Endothelial cell of umbilical vein (primary cell): ENCODE results near the gene RNASE8. TPM values are rescaled to one million over a fixed set of nuclear protein-coding genes. Genes with fewer than 3 reads are reported as not detected.

Source experiments
- BruUV-seq: library from RNA; stranded (reverse); fragments of 400-500 nt; replicated peaks from 2 replicates; lab custom pipeline; 2021; lab: Mats Ljungman, UMichigan
- CTCF ChIA-PET: fragments of 300-600, 350-600 bp; sonication (Branson Sonifier 250); formaldehyde crosslinking; loops from one replicate; lab custom pipeline; 2021; ENCODE audit warnings: antibody characterized with exemption, inconsistent platforms; lab: Charles Lee
- POLR2A ChIA-PET: fragments of 300-600, 350-600 bp; sonication (Branson Sonifier 250); formaldehyde crosslinking; loops from one replicate; lab custom pipeline; 2021; ENCODE audit warnings: antibody characterized with exemption, inconsistent platforms; lab: Charles Lee
- DNase-seq: peaks from one replicate; pipeline ENCODE4 v3.0.0-alpha.2; 2011; ENCODE audit warnings: low read depth, low spot score
- FAIRE-seq: peaks from 2 replicates; lab custom pipeline; 2011; peaks lifted over from hg19 to GRCh38; lab: Jason Lieb, UNC
- H2AFZ ChIP-seq: 2 replicates; pipeline ENCODE4 v1.6.0; 2012; ENCODE audit warnings: low read depth, low read length, control low read depth, inconsistent platforms
- H3K27ac ChIP-seq: 2 replicates; pipeline ENCODE4 v1.5.1; 2011; ENCODE audit warnings: low read depth, mild to moderate bottlenecking, control low read depth, low read length, moderate library complexity; ENCODE audit not compliant: insufficient read depth
- H3K27me3 ChIP-seq, 2 experiments: 2 replicates each; pipeline versions ENCODE4 v1.6.0 to v1.6.1; 2011; ENCODE audit warnings: low read length in 2 of 2, mixed read lengths in 1 of 2; ENCODE audit not compliant: control insufficient read depth in 2 of 2, insufficient read depth in 2 of 2
- H3K36me3 ChIP-seq, 2 experiments: 2 replicates in 1 of 2; 3 replicates in 1 of 2; pipeline ENCODE4 v1.5.1; 2011; ENCODE audit warnings: low read length in 2 of 2, mild to moderate bottlenecking in 1 of 2, moderate library complexity in 1 of 2; ENCODE audit not compliant: control insufficient read depth in 2 of 2, insufficient read depth in 2 of 2; ENCODE audit errors: extremely low read depth in 1 of 2
- H3K4me1 ChIP-seq: 3 replicates; pipeline ENCODE4 v1.5.1; 2011; ENCODE audit warnings: mild to moderate bottlenecking, low read length; ENCODE audit not compliant: control insufficient read depth, insufficient read depth; ENCODE audit errors: extremely low read depth
- H3K4me2 ChIP-seq: 2 replicates; pipeline ENCODE4 v1.6.1; 2011; ENCODE audit warnings: low read length, control low read depth, mixed read lengths; ENCODE audit not compliant: insufficient read depth
- H3K4me3 ChIP-seq, 3 experiments: fragments of 200-600 bp in 1 of 3; sonication (generic), shearing (Covaris generic) in 1 of 3; replicated peaks in 1 of 3; 2 replicates each; pipeline ENCODE4 v1.5.1; 2011 to 2016; ENCODE audit warnings: control low read depth in 3 of 3, low read length in 3 of 3, mild to moderate bottlenecking in 2 of 3, inconsistent platforms in 1 of 3, low read depth in 1 of 3, moderate library complexity in 1 of 3; ENCODE audit not compliant: insufficient read depth in 1 of 3
- H3K79me2 ChIP-seq: 2 replicates; pipeline ENCODE4 v1.6.0; 2012; ENCODE audit warnings: low read length, inconsistent platforms; ENCODE audit not compliant: control insufficient read depth, insufficient read depth
- H3K9ac ChIP-seq: replicated peaks from 2 replicates; pipeline ENCODE3; 2011; ENCODE audit warnings: low read length, control low read depth; ENCODE audit not compliant: insufficient read depth; ENCODE audit errors: extremely low read depth
- H3K9me1 ChIP-seq: replicated peaks from 3 replicates; pipeline ENCODE4 v1.6.0; 2011; ENCODE audit warnings: mild to moderate bottlenecking, low read length; ENCODE audit not compliant: control insufficient read depth, insufficient read depth; ENCODE audit errors: extremely low read depth
- H3K9me3 ChIP-seq: replicated peaks from 2 replicates; pipeline ENCODE4 v1.5.1; 2012; ENCODE audit warnings: low read length, inconsistent platforms; ENCODE audit not compliant: control insufficient read depth, insufficient read depth
- H4K20me1 ChIP-seq: replicated peaks from 2 replicates; pipeline ENCODE3; 2011; ENCODE audit warnings: mild to moderate bottlenecking, low read length; ENCODE audit not compliant: control insufficient read depth, insufficient read depth; ENCODE audit errors: extremely low read depth
- CTCF ChIP-seq, 2 donors: IDR thresholded peaks; 1 replicate in 1 of 2; 2 replicates in 1 of 2; pipeline ENCODE4 v1.5.1; 2011; ENCODE audit warnings: low read length in 2 of 2, mild to moderate bottlenecking in 2 of 2, moderate library complexity in 2 of 2, control low read depth in 1 of 2, inconsistent platforms in 1 of 2, low read depth in 1 of 2; ENCODE audit not compliant: insufficient read depth in 1 of 2; ENCODE audit errors: extremely low read depth in 1 of 2
- EZH2 ChIP-seq: IDR thresholded peaks from 2 replicates; pipeline ENCODE4 v1.6.1; 2012; ENCODE audit warnings: borderline replicate concordance, low read depth, mild to moderate bottlenecking, moderate library complexity, low read length, inconsistent platforms; ENCODE audit not compliant: severe bottlenecking
- JUN ChIP-seq: IDR thresholded peaks from 2 replicates; pipeline ENCODE4 v1.6.1; 2011; ENCODE audit warnings: borderline replicate concordance, low read depth; ENCODE audit not compliant: insufficient read length, insufficient read depth
- dilution Hi-C: fragments of 300-500 bp; cut with MboI; formaldehyde crosslinking; loops from one replicate; pipeline ENCODE4 v1.15.0; 2019; ENCODE audit warnings: low sequenced_read_pairs; ENCODE audit not compliant: extremely low pct_ligation_motif_present
- intact Hi-C: fragments of 100-400 bp; cut with micrococcal nuclease; formaldehyde crosslinking; loops from one replicate; pipeline ENCODE4 v1.10.0; 2022
- polyA plus RNA-seq, 4 experiments: library from polyadenylated mRNA; depleted of rRNA in 3 of 4; stranded (reverse) in 3 of 4; unstranded in 1 of 4; fragments of >200 nt; gene quantifications; 2 replicates each; pipeline versions ENCODE4 v1.2.1 to v1.2.3, GENCODE V29; 2011 to 2012; ENCODE audit warnings: missing spikeins in 1 of 4
- total RNA-seq: library from RNA; stranded (reverse); gene quantifications from 2 replicates; pipeline ENCODE4 v1.2.3, GENCODE V29; 2021

The RNASE8 gene
- total and polyA plus RNA-seq, 2 donors (not counting 3 experiments of a cell fraction or from before 2014, with no cell fraction given), result not detected

GRCh38 chr14:21068521-21069387 is 11.1 kb downstream of the RNASE8 start:
- no peak overlapping the region for H3K9ac ChIP-seq

More at GRCh38 chr14:21068521-21069387, 11.1 kb downstream of the RNASE8 start:
- TF ChIP-seq EZH2 (peak; percentile 99), CTCF (IDR thresholded peaks at IDR 0.05; ENCODE audit: extremely low read depth in 1 of 2, insufficient read depth in 1 of 2, low read depth in 1 of 2, low read length in 2 of 2) (peak; percentile 58 to 63), JUN (no peak)
- H2AFZ ChIP-seq, result no peak overlapping the region
- no peaks in the 10 kb centered on the region for H4K20me1 ChIP-seq
- BruUV-seq, result no TSS peak
- dilution Hi-C loops, result no loop called here
- peak; percentile 52 for DNase-seq
- FAIRE-seq, result peak; percentile 53
- H3K4me3 ChIP-seq, result no peak overlapping the region
- POLR2A ChIA-PET, result interaction anchor here (0.7 kb wide), 1 partner anchor 36 kb away, joined by 5 read pairs; no protein-coding TSS in a partner anchor
- peaks cover 10% of the 10 kb centered on the region for H3K4me1 ChIP-seq
- no peaks in the 10 kb centered on the region for H3K79me2 ChIP-seq
- no peak overlapping the region for H3K27ac ChIP-seq
- no peaks in the 10 kb centered on the region for H3K9me1 ChIP-seq
- CTCF ChIA-PET, result interaction anchor here (0.6 to 4.3 kb wide), 20 partner anchors 10 to 68 kb away, joined by 3 to 203 read pairs (median 5); partner anchors contain the start of genes TMEM253 and ZNF219
- no peak overlapping the region for H3K4me2 ChIP-seq
- H3K27me3 ChIP-seq, result peaks cover 21 to 44% of the 10 kb centered on the region in 2 experiments
- peaks cover 0 to 2% of the 10 kb centered on the region in 2 experiments for H3K36me3 ChIP-seq
- intact Hi-C loops, result loop anchor here (1.0 kb wide), 4 partner anchors 24 to 68 kb away; no protein-coding TSS in a partner anchor
- H3K9me3 ChIP-seq, result no peaks in the 10 kb centered on the region
